NT2/D1 (cell line): Measurements from ENCODE around the gene DDX31.

Source experiments
- SUZ12 ChIP-seq: IDR thresholded peaks from 2 replicates; pipeline ENCODE4 v1.6.1; 2011; ENCODE audit not compliant: insufficient read length, insufficient read depth; ENCODE audit errors: extremely low read depth
- YY1 ChIP-seq: IDR thresholded peaks from 2 replicates; pipeline ENCODE4 v1.6.1; 2011; ENCODE audit not compliant: insufficient read length, insufficient read depth

DNA sequence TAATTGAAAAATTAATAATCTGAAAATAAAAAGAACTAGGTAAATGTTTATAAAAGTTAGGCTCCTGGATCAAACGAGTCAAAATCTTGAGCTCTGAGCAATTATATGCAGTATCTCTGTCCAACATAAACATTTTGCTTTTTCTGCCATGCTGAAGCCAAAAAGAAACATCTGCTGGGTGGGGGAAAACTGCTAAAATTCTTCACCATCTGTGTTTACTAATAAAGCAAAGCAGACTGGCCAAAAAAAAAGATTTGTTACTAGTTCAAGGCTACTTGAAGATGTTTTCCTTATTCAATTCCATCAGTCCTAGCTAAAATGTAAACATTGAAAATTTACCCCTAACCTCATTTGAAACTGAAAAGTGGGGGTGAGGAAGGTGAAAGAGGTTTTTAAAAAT is 30.2 kb upstream of the DDX31 start:
- no peak for TF ChIP-seq SUZ12
- TF ChIP-seq YY1 = no peak
